ENCODE results near the gene MUC7.
"Not testable (repeated sequence)": the region's sequence is repeated elsewhere in the genome, so short reads cannot be mapped to it uniquely, and the experiment has no call there.

Gene MUC7

GRCh38 chr4:70496231-70496630 lies 24.2 kb downstream of the MUC7 start:
- no peaks in the 10 kb centered on the region for H3K4me1 ChIP-seq (ENCODE audit: control insufficient read depth, insufficient read depth, low read length)
- no peak overlapping the region for H3K27ac ChIP-seq (ENCODE audit: low read length)
- no peaks in the 10 kb centered on the region for H3K36me3 ChIP-seq (ENCODE audit: control insufficient read depth in 2 of 2, insufficient read depth in 2 of 2, low read length in 2 of 2)
- H3K9ac ChIP-seq (ENCODE audit: low read length in 2 of 2): no peak overlapping the region
- no peaks in the 10 kb centered on the region for H3K27me3 ChIP-seq (ENCODE audit: control insufficient read depth in 1 of 2, insufficient read depth in 2 of 2, low read length in 2 of 2)
- H3K4me3 ChIP-seq (ENCODE audit: low read length in 2 of 2): no peak overlapping the region
- H3K9me3 ChIP-seq (ENCODE audit: control insufficient read depth in 2 of 2, low read length in 2 of 2): no peaks in the 10 kb centered on the region

DNA sequence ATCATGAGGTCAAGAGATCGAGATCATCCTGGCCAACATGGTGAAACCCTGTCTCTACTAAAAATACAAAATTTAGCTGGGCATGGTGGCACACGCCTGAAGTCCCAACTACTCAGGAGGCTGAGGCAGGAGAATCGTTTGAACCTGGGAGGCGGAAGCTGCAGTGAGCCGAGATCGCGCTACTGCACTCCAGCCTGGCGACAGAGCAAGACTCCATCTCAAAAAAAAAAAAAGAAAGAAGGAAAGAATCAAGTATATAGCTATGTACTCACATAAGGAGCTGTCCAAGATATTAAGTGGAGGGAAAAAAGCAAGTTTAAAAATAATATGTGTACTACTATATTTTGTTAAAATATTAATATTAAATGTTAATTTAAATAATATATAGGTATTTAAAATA lies 29.8 kb downstream of the MUC7 start:
- not testable (repeated sequence) for H3K27me3 ChIP-seq (ENCODE audit: control insufficient read depth in 1 of 2, insufficient read depth in 2 of 2, low read length in 2 of 2); H3K9me3 ChIP-seq (ENCODE audit: control insufficient read depth in 2 of 2, low read length in 2 of 2); H3K4me3 ChIP-seq (ENCODE audit: low read length in 2 of 2); H3K36me3 ChIP-seq (ENCODE audit: control insufficient read depth in 2 of 2, insufficient read depth in 2 of 2, low read length in 2 of 2); H3K9ac ChIP-seq (ENCODE audit: low read length in 2 of 2); H3K4me1 ChIP-seq (ENCODE audit: control insufficient read depth, insufficient read depth, low read length); H3K27ac ChIP-seq (ENCODE audit: low read length)

DNA sequence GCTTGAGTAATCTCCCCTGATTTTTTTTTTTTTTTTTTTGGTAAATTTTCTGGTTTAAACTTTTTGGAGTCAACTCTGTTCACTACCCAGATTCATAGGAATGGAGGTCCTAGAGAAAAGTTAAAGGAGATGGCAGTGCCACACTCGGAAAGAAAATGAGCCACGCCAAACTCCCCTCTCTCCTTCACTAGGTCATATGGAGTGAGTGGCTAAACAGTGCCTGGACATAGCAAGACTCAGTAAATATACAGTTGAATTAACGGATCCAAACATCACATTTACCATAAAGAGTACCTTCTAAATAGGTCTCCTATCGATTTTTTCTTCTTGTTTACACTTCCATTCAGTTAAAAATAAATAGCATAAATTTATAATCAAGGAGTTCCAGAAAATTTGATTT lies 32.7 kb downstream of the MUC7 start:
- H3K36me3 ChIP-seq (ENCODE audit: control insufficient read depth in 2 of 2, insufficient read depth in 2 of 2, low read length in 2 of 2): no peaks in the 10 kb centered on the region
- H3K27me3 ChIP-seq (ENCODE audit: control insufficient read depth in 1 of 2, insufficient read depth in 2 of 2, low read length in 2 of 2): no peaks in the 10 kb centered on the region
- no peaks in the 10 kb centered on the region for H3K4me1 ChIP-seq (ENCODE audit: control insufficient read depth, insufficient read depth, low read length)
- no peak overlapping the region for H3K27ac ChIP-seq (ENCODE audit: low read length)
- H3K4me3 ChIP-seq (ENCODE audit: low read length in 2 of 2): no peak overlapping the region
- no peaks in the 10 kb centered on the region for H3K9me3 ChIP-seq (ENCODE audit: control insufficient read depth in 2 of 2, low read length in 2 of 2)
- no peak overlapping the region for H3K9ac ChIP-seq (ENCODE audit: low read length in 2 of 2)

DNA sequence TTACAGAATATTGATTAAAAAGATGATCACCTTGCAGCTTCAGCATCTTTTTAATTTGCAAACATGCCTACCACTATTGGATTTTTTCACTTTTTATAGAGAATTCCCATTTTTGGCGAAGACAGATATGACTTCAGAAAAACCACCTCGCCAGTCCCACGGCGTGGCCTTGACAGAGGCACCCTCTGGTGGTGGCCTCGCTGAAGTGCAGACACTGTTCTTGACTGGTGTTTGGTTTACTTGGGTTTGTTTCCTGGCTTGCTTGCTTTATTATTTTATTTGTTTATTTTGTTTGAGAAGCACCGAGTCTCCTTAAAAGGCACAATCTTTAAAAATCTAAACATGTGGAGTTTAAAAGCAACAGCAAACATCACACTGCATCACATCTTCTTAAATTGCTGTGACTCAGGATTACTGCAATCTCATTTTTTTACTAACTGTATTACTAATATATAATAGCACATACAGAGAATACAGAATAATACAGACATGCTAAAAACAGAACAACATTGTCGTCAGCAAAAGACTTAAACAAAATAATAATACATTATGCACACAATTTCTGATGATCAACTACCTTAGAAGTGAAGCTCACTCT lies 33.3 kb downstream of the MUC7 start:
- Histone ChIP-seq H3K4me3 (ENCODE audit: low read length in 2 of 2) (no peak overlapping the region), H3K9ac (ENCODE audit: low read length in 2 of 2) (no peak overlapping the region), H3K27ac (ENCODE audit: low read length) (no peak overlapping the region), H3K9me3 (ENCODE audit: control insufficient read depth in 2 of 2, low read length in 2 of 2) (no peaks in the 10 kb centered on the region), H3K4me1 (ENCODE audit: control insufficient read depth, insufficient read depth, low read length) (no peaks in the 10 kb centered on the region), H3K36me3 (ENCODE audit: control insufficient read depth in 2 of 2, insufficient read depth in 2 of 2, low read length in 2 of 2) (no peaks in the 10 kb centered on the region), H3K27me3 (ENCODE audit: control insufficient read depth in 1 of 2, insufficient read depth in 2 of 2, low read length in 2 of 2) (no peaks in the 10 kb centered on the region)

DNA sequence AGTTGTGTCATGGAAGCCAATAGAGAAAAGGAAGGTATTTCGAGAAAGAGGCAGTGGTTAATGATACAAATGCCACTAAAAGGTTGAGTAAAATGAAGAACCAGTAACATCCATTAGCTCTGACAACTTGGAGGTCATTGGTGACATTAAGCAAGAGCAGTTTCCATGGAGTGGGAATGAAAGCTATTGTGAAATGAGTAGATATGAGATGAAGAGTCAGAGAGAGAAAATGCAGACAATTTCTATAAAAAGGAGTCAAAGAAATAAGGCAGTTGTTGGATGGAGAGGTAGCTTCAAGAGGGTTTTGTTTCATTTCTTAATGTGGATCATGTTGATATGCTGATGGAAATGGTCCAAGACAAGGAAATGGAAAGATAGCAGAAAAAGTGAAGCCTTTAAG lies 36.8 kb downstream of the MUC7 start:
- Histone ChIP-seq H3K27ac (ENCODE audit: low read length) (no peak overlapping the region), H3K4me3 (ENCODE audit: low read length in 2 of 2) (no peak overlapping the region), H3K4me1 (ENCODE audit: control insufficient read depth, insufficient read depth, low read length) (no peaks in the 10 kb centered on the region), H3K27me3 (ENCODE audit: control insufficient read depth in 1 of 2, insufficient read depth in 2 of 2, low read length in 2 of 2) (no peaks in the 10 kb centered on the region), H3K9ac (ENCODE audit: low read length in 2 of 2) (no peak overlapping the region), H3K9me3 (ENCODE audit: control insufficient read depth in 2 of 2, low read length in 2 of 2) (no peaks in the 10 kb centered on the region), H3K36me3 (ENCODE audit: control insufficient read depth in 2 of 2, insufficient read depth in 2 of 2, low read length in 2 of 2) (no peaks in the 10 kb centered on the region)

- Histone ChIP-seq H3K9ac (ENCODE audit: low read length in 2 of 2) (no peak overlapping the region), H3K4me1 (ENCODE audit: control insufficient read depth, insufficient read depth, low read length) (no peaks in the 10 kb centered on the region), H3K36me3 (ENCODE audit: control insufficient read depth in 2 of 2, insufficient read depth in 2 of 2, low read length in 2 of 2) (no peaks in the 10 kb centered on the region), H3K27ac (ENCODE audit: low read length) (no peak overlapping the region), H3K27me3 (ENCODE audit: control insufficient read depth in 1 of 2, insufficient read depth in 2 of 2, low read length in 2 of 2) (no peaks in the 10 kb centered on the region), H3K4me3 (ENCODE audit: low read length in 2 of 2) (no peak overlapping the region), H3K9me3 (ENCODE audit: control insufficient read depth in 2 of 2, low read length in 2 of 2) (no peaks in the 10 kb centered on the region)
Observed at GRCh38 chr4:70511365-70511764, 39.4 kb downstream of the MUC7 start.

- Histone ChIP-seq H3K9ac (ENCODE audit: low read length in 2 of 2) (no peak overlapping the region), H3K27me3 (ENCODE audit: control insufficient read depth in 1 of 2, insufficient read depth in 2 of 2, low read length in 2 of 2) (no peaks in the 10 kb centered on the region)
Observed at GRCh38 chr4:70515367-70516250, 43.6 kb downstream of the MUC7 start.

GRCh38 chr4:70518269-70518668 lies 46.3 kb downstream of the MUC7 start, which contains the start of gene AMTN:
AMTN (plus strand) TSS chr4:70518569; CDS start chr4:70518778, 209 bp downstream.
- no peak within 1 kb of the TSS for H3K27ac ChIP-seq (ENCODE audit: low read length)
- no peaks in the 10 kb centered on the region for H3K36me3 ChIP-seq (ENCODE audit: control insufficient read depth in 2 of 2, insufficient read depth in 2 of 2, low read length in 2 of 2)
- H3K4me1 ChIP-seq (ENCODE audit: control insufficient read depth, insufficient read depth, low read length): no peaks in the 10 kb centered on the region
- no peaks in the 10 kb centered on the region for H3K9me3 ChIP-seq (ENCODE audit: control insufficient read depth in 2 of 2, low read length in 2 of 2)
- no peaks in the 10 kb centered on the region for H3K27me3 ChIP-seq (ENCODE audit: control insufficient read depth in 1 of 2, insufficient read depth in 2 of 2, low read length in 2 of 2)
- no peak within 1 kb of the TSS for H3K9ac ChIP-seq (ENCODE audit: low read length in 2 of 2)
- H3K4me3 ChIP-seq (ENCODE audit: low read length in 2 of 2): no peak within 1 kb of the TSS

More at GRCh38 chr4:70515367-70516250, 43.6 kb downstream of the MUC7 start:
- Histone ChIP-seq H3K9me3 (ENCODE audit: control insufficient read depth in 2 of 2, low read length in 2 of 2) (no peaks in the 10 kb centered on the region), H3K4me1 (ENCODE audit: control insufficient read depth, insufficient read depth, low read length) (no peaks in the 10 kb centered on the region), H3K27ac (ENCODE audit: low read length) (no peak overlapping the region), H3K36me3 (ENCODE audit: control insufficient read depth in 2 of 2, insufficient read depth in 2 of 2, low read length in 2 of 2) (no peaks in the 10 kb centered on the region), H3K4me3 (ENCODE audit: low read length in 2 of 2) (no peak overlapping the region)

GRCh38 chr4:70518716-70519115 lies 46.7 kb downstream of the MUC7 start:
- H3K27me3 ChIP-seq (ENCODE audit: control insufficient read depth in 1 of 2, insufficient read depth in 2 of 2, low read length in 2 of 2): no peaks in the 10 kb centered on the region
- H3K9ac ChIP-seq (ENCODE audit: low read length in 2 of 2): no peak overlapping the region
- no peaks in the 10 kb centered on the region for H3K9me3 ChIP-seq (ENCODE audit: control insufficient read depth in 2 of 2, low read length in 2 of 2)
- no peaks in the 10 kb centered on the region for H3K36me3 ChIP-seq (ENCODE audit: control insufficient read depth in 2 of 2, insufficient read depth in 2 of 2, low read length in 2 of 2)
- no peaks in the 10 kb centered on the region for H3K4me1 ChIP-seq (ENCODE audit: control insufficient read depth, insufficient read depth, low read length)
- H3K4me3 ChIP-seq (ENCODE audit: low read length in 2 of 2): no peak overlapping the region
- no peak overlapping the region for H3K27ac ChIP-seq (ENCODE audit: low read length)

GRCh38 chr4:70522626-70523025 lies 50.6 kb downstream of the MUC7 start:
- no peaks in the 10 kb centered on the region for H3K27me3 ChIP-seq (ENCODE audit: control insufficient read depth in 1 of 2, insufficient read depth in 2 of 2, low read length in 2 of 2)
- H3K4me1 ChIP-seq (ENCODE audit: control insufficient read depth, insufficient read depth, low read length): no peaks in the 10 kb centered on the region
- H3K9me3 ChIP-seq (ENCODE audit: control insufficient read depth in 2 of 2, low read length in 2 of 2): no peaks in the 10 kb centered on the region
- no peak overlapping the region for H3K9ac ChIP-seq (ENCODE audit: low read length in 2 of 2)
- no peak overlapping the region for H3K27ac ChIP-seq (ENCODE audit: low read length)
- no peak overlapping the region for H3K4me3 ChIP-seq (ENCODE audit: low read length in 2 of 2)
- no peaks in the 10 kb centered on the region for H3K36me3 ChIP-seq (ENCODE audit: control insufficient read depth in 2 of 2, insufficient read depth in 2 of 2, low read length in 2 of 2)

DNA sequence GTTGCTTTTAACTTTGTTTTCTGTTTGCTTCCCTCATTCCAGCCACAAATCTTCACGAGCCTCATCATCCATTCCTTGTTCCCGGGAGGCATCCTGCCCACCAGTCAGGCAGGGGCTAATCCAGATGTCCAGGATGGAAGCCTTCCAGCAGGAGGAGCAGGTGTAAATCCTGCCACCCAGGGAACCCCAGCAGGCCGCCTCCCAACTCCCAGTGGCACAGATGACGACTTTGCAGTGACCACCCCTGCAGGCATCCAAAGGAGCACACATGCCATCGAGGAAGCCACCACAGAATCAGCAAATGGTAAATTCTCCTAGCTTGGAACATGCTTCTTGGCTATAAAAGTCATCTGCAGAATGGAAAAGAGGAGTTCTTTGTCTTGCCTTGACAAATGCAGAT lies 59.0 kb downstream of the MUC7 start:
- no peak overlapping the region for H3K9ac ChIP-seq (ENCODE audit: low read length in 2 of 2)
- H3K27ac ChIP-seq (ENCODE audit: low read length): no peak overlapping the region
- no peaks in the 10 kb centered on the region for H3K4me1 ChIP-seq (ENCODE audit: control insufficient read depth, insufficient read depth, low read length)
- no peak overlapping the region for H3K4me3 ChIP-seq (ENCODE audit: low read length in 2 of 2)
- H3K27me3 ChIP-seq (ENCODE audit: control insufficient read depth in 1 of 2, insufficient read depth in 2 of 2, low read length in 2 of 2): no peaks in the 10 kb centered on the region
- no peaks in the 10 kb centered on the region for H3K36me3 ChIP-seq (ENCODE audit: control insufficient read depth in 2 of 2, insufficient read depth in 2 of 2, low read length in 2 of 2)
- no peaks in the 10 kb centered on the region for H3K9me3 ChIP-seq (ENCODE audit: control insufficient read depth in 2 of 2, low read length in 2 of 2)
